Kidney capillary endothelial cell (primary cell): ENCODE results near the gene PCBP2.

Source experiments
- DNase-seq: peaks from one replicate; pipeline ENCODE4 v3.0.0-alpha.2; 2018; ENCODE audit warnings: low spot score

Gene PCBP2

GRCh38 chr12:53508534-53509170, 56.8 kb downstream of the PCBP2 start:
- DNase-seq: peak; percentile 88

DNA sequence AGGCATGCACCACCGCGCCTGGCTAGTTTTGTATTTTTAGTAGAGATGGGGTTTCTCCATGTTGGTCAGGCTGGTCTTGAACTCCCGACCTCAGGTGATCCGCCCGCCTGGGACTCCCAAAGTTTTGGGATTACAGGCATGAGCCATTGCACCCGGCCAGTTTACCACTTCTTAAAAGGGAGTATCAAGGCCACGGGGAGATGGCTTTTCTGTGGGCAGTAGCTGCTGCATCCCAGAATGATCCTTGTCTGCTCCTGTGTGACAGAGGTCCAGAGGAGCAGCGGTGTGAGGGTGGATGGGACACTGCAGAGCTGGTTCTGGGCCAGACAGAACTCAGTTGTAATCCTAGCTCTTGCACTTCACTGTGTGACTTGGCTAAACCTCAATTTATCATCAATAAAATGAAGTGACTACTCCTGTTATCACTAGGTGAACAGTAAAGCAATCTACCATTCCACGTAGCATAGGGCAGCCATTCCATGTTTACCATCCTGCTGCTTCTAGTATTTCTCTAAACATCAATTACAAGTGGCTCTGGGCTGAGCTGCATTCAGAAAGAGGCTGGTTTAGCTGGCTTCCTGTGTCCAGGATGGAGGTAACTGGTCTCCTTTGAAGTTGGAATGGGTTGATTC, 58.4 kb downstream of the PCBP2 start:
- DNase-seq: no peak

DNA sequence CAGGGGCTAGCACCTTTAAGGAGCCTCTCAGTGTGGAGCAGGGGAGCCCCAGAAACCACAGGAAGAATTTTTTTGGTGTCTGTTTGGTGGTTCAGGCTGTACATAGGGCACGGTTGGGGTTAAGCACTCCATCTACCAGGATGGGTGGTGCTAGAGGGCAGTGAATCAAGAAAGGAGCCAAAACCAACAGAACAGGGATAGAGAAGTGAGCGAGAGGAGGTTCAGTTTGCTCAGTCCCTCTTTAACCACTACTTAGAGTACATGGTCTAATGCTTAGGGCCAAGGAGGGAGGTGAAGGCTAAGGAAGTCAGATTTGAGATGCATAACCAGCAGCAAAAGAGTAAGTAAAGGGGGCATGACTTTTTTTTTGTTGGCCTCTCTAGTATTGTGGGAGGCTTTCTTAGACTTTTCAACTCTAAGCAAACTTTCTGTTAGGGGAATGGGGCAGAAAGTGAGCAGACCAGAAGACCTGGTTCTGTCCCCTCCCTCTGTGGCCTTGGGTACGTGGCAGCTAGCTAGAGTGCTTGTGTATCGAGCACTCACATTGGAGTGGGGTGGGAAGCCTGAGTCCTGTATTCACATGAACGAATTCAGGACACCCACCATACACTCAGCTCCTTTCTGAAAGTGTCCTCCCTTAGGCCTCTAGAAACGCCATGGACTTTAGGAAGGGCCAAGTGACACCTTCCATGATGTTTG, 62.0 kb downstream of the PCBP2 start:
- no peak for DNase-seq

- DNase-seq: no peak
Measured at GRCh38 chr12:53514628-53515290, 62.9 kb downstream of the PCBP2 start.

DNA sequence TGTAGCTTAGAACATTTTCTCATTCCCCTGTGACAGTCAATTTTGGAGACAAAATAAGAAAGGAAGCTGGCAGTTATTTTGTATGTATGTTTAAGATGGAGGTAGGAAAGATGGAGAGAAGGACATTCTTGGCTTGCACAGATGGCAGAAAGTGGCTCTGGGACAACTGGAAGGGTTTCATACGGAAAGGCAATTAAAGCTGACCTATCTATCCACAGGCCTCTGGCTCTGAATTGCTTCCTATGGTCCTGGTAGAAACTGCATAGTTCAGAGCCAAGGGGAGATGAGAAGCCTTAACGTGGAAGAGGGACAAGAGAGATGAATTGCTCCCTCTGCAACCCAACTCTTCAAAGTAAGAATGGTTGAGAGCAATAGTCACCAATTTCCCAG, 63.4 kb downstream of the PCBP2 start:
- no peak for DNase-seq

- DNase-seq: no peak
Measured at GRCh38 chr12:53516758-53517455, 65.0 kb downstream of the PCBP2 start.

GRCh38 chr12:53518381-53518780, 66.5 kb downstream of the PCBP2 start:
- DNase-seq: no peak

DNA sequence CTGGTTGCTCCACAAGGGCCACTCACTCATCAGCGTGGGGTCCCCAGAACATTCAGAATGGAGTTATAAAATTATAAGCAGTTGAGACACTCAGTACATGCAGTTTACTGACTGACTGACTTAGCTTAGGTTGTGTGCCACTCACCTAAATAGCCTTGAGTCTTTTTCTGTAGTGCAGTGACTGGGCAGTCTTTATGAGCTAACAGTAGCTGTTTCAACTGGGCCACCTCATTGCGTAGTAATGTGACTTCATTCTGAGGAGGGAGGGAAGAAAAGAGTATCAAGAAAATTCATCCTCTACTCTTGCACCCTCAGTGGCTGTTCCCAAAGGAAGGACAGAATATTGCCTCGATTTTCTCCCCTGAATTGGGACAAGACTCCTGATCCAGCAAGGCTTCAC, 71.2 kb downstream of the PCBP2 start:
- DNase-seq: no peak

GRCh38 chr12:53524476-53524875, 72.6 kb downstream of the PCBP2 start:
- DNase-seq: no peak

GRCh38 chr12:53530061-53530460, 78.2 kb downstream of the PCBP2 start:
- DNase-seq: no peak
